GM12892 (cell line): ENCODE data around the gene TPD52L2.

Experiments
- DNase-seq: peaks from one replicate; pipeline ENCODE4 v3.0.0; 2011; ENCODE audit not compliant: insufficient read length
- FAIRE-seq: peaks from 2 replicates; lab custom pipeline; 2011; peaks lifted over from hg19 to GRCh38; lab: Jason Lieb, UNC
- POLR2A ChIP-seq: IDR thresholded peaks from 2 replicates; pipeline ENCODE4 v1.6.1; 2011; ENCODE audit warnings: low read depth, low read length, control low read depth
- POLR2AphosphoS5 ChIP-seq: IDR thresholded peaks from 2 replicates; pipeline ENCODE4 v1.6.1; 2011; ENCODE audit warnings: low read depth, low read length, control low read depth
- TAF1 ChIP-seq: IDR thresholded peaks from 2 replicates; pipeline ENCODE4 v1.6.1; 2011; ENCODE audit warnings: low read depth, mild to moderate bottlenecking, control low read depth, low read length, borderline replicate concordance

The TPD52L2 gene

DNA sequence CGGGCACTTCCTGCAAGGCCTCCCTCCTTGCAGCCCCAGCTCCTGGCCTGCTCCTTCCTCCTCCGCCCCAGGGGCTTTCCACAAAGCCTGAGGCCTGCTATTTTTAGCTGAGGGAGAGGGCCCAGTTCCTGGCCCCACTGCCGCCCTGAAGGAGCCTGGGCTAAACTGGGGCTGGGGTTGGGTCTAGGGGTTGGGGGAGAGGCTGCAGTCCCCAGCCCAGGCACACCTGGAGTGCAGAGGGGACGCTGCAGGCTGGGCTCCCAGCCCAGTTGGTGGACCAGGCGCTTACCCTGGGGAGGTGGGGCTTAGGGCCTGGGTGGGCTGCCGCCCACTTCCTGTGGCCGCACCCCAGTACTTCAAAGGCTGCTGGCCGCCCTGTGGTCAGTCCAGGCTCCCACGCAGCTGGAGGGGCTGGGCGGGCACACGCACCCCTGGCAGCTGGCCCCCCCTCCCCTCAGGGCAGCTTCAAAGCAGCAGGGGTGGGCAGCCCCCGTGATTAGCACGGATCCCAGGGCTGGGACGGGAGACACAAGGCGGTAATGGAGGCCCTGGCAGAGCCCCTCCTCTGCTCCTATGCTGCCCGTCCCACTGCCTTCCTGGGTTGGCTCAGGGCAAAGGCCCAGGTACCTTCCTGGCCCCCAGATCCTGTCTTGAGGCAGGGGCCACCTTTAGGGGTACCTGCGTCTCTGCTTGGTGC lies 10.9 kb upstream of the TPD52L2 start:
- no peak for TF ChIP-seq POLR2AphosphoS5
- no peak for TF ChIP-seq TAF1
- TF ChIP-seq POLR2A, result no peak; the same call in 1 of the 2 replicates
- FAIRE-seq (peak; percentile 5), DNase-seq (no peak)

DNA sequence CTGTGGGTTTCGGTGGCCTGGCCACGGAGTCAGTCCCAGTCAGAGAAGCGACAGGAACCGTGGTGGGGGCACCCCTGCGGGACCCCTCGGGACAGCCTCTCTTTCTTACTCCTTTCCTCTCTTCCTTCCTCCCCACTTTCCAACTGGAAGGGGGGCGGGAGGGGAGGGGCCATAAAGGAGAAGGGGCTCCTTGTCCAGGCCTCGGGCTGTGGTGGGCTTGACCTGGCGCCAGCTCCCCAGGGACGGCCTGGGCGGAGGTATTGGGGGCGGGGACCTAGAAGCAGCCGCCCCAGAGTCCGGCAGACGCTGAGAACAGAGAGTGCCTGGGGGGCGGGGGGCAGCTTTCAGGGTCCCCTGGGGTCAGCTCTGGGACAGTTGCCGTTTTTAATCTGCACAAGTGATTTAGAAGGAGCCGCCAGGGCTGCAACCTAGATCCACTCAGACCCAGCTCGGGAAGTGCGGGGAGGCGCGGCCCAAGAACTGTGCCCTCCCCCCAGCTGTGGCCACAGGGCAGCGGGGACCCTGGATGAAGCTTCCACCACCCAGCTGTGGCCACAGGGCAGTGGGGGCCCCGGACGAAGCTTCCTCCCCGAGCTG lies 10.2 kb upstream of the TPD52L2 start:
- FAIRE-seq (no peak), DNase-seq (no peak)
- TF ChIP-seq POLR2AphosphoS5, result no peak
- TF ChIP-seq POLR2A, result no peak
- no peak for TF ChIP-seq TAF1

DNA sequence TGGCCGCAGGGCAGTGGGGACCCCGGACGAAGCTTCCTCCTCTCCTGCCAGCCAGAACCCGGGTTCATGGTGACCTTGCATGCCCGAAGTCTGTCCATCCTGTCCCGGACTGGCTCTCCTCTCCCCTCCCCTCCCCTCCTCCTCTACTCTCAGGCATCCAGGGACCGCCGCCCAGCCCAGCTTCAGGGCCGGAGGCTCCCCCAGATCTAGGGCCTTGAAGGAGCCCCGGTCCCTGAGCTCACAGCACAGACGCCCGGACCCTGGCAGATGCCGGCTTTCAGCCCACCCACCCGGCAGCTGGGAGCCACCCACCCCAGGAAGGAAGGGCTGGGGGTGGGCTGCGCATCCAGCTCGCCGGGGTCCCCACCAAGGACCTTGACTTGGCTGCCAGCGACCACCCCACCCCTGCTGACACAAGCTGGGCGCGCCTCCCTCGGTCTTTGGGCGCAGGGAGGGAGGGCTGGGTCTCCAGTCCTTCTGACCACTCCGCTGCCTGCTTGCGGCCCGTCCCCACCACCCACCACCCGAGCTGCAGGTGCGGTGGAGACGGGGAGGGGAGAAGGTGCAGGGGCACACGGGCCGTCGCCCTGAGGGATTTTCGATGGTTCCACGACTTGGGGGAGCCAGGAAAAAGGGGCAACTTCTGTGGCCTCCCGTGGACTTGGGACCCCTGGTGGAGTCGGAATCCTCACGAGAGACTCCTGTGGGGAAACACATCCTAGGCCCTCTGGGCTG lies 9.5 kb upstream of the TPD52L2 start:
- FAIRE-seq (no peak), DNase-seq (no peak)
- no peak for TF ChIP-seq POLR2AphosphoS5
- no peak for TF ChIP-seq TAF1
- TF ChIP-seq POLR2A, result no peak

DNA sequence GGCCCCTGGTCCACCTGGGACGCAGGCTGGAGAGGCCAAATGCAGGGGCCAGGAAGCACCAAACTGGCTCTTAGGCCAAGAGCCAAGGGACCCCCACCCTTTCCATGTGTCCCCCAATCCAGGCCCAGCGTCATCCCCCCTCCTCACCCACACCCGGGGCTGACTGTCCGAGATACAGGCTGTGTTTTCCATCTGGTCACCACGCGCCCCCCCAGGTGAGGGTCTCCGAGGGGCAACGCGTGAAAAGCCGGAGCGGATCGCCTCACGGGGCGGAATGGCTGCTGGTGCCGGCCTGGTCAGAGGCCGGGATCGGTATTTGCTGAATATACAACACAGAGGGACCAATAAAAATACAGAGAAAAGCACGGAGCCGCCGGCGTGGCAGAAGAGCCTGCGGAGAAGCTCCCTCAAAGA lies 9.0 kb upstream of the TPD52L2 start:
- DNase-seq, result no peak
- FAIRE-seq, result no peak
- TF ChIP-seq POLR2A (no peak), POLR2AphosphoS5 (no peak), TAF1 (no peak)

DNA sequence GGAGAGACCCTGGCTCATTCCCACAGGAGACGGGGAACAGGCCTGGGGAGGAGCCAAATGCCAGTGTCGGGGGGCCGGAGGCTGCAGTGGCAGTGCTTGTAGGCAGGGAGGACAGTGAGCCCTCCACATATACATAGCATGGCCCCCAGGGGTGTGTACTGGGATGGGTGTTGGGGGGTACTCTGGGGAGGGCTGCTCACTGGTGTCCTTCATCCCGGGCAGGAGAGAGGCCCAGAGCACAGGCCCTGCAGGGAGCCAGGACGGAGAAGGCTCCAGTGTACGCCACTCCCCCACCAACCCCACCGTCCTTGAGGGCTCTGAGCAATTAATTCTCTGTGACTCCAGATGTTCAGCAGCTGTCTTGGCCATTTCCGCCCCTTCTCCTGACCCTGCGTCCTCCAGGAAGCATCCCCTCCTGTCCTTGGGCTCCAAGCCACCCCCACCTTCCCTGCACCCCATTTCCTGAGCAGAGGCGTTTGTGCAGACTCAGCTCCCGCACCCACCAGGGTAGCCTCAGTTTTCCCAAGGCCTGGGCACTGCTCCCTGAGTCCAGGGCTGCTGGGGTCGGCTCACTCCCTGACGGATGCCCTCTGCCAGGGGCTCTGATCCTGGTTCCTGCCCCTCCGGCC lies 7.2 kb upstream of the TPD52L2 start:
- no peak for DNase-seq
- FAIRE-seq, result no peak
- no peak for TF ChIP-seq TAF1
- no peak for TF ChIP-seq POLR2AphosphoS5
- no peak for TF ChIP-seq POLR2A

DNA sequence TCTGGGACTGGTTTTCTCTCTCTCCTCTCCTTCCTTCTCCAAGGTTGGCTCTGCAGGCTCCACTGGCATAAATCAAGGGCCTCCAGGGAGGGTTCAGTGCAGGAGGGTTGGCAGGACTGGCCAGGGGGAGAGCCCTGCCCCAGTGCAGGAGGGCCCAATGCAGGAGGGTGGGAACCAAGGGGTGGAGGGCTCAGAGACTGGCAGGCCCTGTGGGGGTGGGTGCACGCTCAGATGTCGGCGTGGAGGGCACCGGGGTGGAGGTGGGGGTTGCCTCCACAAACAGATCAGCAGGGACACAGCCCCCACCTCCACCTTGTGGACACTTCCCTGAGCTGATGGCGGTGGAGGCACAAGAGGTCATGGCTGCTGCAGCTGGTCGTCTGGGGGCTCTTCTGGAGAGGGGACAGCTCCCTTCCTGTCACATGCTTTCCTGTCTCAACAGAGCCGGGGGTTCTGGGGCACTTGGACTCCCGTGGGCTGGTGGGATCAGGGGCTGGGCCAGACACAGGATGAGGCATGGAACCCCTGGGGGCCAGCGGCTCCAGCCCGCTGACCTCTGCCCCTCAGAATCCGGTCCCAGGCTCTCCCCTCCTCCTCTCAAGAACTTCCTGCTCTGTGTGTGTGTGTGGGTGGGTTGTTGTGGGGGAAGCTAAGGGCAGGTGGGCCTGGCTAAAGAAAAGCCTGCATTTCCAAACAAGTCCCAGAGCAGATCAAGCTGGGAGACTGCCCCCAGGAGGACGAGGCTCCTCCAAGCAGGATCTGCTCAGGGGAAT lies 6.5 kb upstream of the TPD52L2 start:
- TF ChIP-seq POLR2A (no peak), TAF1 (no peak), POLR2AphosphoS5 (no peak)
- FAIRE-seq, result no peak
- DNase-seq, result no peak

DNA sequence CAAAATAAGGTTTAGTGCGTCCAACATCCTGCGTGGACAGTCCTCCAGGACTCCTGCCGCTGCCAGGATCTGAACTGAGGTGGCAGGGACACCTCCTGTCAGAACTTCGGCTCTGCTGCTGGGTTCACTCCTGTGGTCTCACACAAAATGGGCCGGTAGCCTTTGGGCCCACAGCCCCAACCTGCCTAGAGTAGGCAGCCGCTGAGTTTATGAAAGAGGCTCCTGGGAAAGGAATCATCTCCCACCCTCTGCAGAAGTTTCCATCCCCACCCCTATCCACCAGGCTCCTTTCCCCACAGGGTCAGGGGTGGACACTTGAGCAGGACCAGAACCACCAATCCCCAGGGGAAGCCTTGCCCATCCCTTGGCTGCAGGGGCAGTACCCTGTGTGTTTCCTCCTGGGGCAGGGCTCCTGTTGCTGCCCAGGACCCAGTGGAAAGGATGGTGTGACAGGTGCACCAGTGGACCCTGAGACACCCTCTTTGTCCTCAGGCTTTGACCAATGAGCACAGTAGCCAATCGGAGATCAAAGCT lies 5.8 kb upstream of the TPD52L2 start:
- FAIRE-seq (no peak), DNase-seq (no peak)
- no peak for TF ChIP-seq POLR2AphosphoS5
- no peak for TF ChIP-seq TAF1
- no peak for TF ChIP-seq POLR2A

DNA sequence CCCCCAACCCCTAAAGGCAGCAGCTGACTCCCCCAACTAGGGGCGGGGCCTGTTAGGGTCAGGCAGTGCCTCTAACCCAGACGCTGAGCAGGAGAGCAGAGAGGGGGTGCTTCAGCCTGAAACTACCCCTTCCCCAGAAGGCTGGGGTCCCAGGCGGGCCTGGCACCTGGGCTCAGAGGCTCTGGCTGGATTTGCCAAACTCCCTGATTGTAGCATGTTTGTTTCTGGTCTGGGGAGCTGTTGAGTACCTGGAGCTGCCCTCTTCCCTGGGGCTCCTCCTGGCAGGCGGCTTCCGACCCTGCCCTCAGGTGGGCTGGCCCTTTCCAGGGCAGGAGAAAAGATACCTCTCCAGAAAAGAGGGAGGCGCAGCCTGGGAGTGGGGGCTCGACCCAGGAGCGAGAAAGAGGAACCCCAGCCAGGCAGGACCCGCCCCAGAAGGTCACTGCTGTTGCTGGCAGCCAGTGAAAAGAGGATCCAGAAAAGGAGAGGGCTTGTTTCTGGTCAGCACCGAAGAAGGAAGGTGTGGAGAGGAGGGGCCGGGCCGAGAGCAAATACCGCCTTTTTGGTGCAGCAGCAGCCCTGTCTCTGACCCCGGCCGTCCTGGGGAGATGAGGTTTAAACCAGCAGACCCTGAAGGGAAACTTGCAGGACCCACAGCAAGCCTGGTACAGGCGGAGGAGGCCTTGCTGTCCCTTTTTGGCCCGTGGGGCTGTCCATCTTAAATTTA lies 4.6 kb upstream of the TPD52L2 start:
- FAIRE-seq (no peak), DNase-seq (no peak)
- no peak for TF ChIP-seq POLR2A
- TF ChIP-seq POLR2AphosphoS5, result no peak
- no peak for TF ChIP-seq TAF1

DNA sequence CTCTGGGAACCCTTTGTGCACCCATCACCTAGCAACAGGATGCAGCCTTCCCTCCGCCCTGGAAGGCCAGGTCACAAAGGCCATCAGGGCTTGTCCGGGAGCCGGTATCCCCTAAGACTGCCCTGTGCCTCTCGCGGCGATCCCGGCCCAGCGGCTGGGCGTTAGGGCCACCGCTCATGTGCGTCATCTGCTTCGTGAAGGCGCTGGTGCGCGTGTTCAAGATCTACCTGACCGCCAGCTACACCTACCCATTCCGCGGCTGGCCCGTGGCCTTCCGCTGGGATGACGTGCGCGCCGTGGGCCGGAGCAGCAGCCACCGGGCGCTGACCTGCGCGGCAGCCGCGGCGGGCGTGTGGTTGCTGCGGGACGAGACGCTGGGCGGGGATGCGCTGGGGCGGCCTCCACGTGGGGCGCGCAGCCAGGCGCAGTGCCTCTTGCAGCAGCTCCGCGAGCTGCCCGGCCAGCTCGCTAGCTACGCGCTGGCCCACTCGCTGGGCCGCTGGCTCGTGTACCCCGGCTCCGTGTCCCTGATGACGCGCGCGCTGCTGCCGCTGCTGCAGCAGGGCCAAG lies 3.6 kb upstream of the TPD52L2 start, which contains the start of gene ABHD16B:
ABHD16B (plus strand) TSS at position 134 of the 570 bp plus-strand sequence; CDS start at position 177, 43 bp downstream.
- DNase-seq, result no peak
- FAIRE-seq, result no peak
- no peak for TF ChIP-seq POLR2A
- no peak for TF ChIP-seq TAF1
- no peak for TF ChIP-seq POLR2AphosphoS5
